GM18526 (cell line): Measurements from ENCODE around the gene CARS1.

Experiments
- POLR2A ChIP-seq: IDR thresholded peaks from 3 replicates; pipeline ENCODE4 v1.6.1; 2011; ENCODE audit not compliant: insufficient read length; ENCODE audit errors: extremely low read depth

Gene CARS1

GRCh38 chr11:3030289-3031070, 26.7 kb downstream of the CARS1 start:
- no peak for TF ChIP-seq POLR2A

- TF ChIP-seq POLR2A: no peak
Observed at GRCh38 chr11:3028813-3029212, 28.4 kb downstream of the CARS1 start.

GRCh38 chr11:3026803-3027202, 30.4 kb downstream of the CARS1 start:
- no peak for TF ChIP-seq POLR2A

DNA sequence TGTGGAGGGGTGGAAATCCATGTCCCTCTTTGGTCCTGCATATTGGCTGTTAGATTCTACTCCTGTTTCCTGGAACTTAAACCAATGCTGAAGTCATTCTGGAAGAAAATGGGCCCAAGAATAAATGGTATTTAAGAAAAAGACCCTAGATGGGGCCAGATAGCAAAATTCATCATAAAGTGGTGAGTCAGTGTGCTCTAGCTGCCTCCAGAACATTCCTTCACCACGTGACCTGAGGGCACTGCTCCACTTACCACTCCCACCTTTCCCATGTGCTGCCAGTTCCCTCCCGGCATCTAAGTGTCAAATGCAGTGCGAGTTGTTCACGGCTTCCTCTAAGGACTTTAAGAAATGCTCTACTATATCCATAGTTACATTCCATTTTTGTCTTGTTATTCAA, 34.2 kb downstream of the CARS1 start:
- TF ChIP-seq POLR2A: no peak

GRCh38 chr11:3022300-3022967, 34.8 kb downstream of the CARS1 start:
- no peak for TF ChIP-seq POLR2A

- TF ChIP-seq POLR2A: no peak
Observed at GRCh38 chr11:3021125-3021524, 36.1 kb downstream of the CARS1 start.

- TF ChIP-seq POLR2A: no peak
Observed at GRCh38 chr11:3020011-3020410, 37.2 kb downstream of the CARS1 start.

- no peak for TF ChIP-seq POLR2A
Observed at GRCh38 chr11:3018596-3018995, 38.6 kb downstream of the CARS1 start.

DNA sequence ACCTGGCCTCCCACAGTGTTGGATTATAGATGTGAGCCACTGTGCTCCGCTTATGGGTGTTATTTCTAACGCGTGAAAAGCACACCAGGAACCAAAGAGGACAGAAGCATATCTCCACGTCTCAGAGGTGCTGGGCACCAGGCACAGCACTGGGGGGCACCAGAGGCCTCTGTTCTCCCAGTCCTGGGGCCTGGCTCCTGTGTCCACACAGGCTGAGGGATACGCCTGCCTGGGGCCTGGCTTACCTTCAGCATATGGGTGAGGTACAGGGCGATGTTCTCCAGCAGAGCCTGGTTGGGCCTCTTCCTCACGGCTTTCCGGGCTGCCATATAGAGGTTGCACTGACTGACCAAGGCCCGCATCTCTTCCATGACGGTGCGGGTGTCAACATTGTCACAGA, 40.4 kb downstream of the CARS1 start:
- no peak for TF ChIP-seq POLR2A

GRCh38 chr11:3015796-3016195, 41.4 kb downstream of the CARS1 start:
- no peak for TF ChIP-seq POLR2A

- TF ChIP-seq POLR2A: no peak
Observed at GRCh38 chr11:3014943-3015342, 42.3 kb downstream of the CARS1 start.

DNA sequence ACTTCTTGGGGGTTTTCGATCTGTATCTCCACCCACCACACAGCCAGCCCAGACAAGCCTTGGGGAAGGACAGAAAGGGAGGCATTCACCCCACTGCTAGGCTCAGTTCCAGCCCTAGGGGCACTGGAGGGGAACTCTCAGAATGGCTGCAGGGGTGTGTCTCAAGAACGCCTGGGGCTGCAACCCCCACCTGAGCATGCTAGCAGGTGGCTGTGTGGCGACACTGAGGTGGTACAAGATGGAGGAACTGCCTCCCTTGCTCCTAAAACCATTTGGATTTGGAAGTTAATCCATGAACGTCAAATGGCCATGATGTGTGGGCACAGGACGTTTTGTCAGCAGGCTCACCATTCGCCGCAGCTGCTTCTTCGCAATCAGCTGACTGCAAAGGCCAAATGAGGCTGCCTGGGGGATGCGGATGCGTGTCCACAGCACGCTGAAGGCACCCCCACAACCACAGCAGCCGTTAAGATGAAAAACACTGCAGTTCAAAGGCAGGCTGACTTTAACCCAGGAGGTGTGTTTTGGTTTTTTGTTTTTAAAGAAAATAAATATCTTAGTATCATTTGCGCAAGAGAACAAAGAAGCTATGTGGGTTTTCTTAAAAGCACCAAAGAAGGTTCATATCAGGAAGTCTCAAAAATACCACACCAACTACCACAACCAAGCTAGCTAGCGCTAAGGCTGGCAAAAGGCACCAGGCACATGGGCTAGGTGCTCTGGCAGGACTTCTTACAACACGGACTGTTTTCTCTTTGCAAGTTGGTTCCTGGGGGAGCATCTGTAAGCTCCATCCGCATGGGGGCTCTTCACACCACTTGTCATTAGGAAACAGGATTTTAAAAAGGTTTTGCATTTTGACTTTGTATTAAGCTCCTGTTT, 42.9 kb downstream of the CARS1 start:
- TF ChIP-seq POLR2A: no peak

DNA sequence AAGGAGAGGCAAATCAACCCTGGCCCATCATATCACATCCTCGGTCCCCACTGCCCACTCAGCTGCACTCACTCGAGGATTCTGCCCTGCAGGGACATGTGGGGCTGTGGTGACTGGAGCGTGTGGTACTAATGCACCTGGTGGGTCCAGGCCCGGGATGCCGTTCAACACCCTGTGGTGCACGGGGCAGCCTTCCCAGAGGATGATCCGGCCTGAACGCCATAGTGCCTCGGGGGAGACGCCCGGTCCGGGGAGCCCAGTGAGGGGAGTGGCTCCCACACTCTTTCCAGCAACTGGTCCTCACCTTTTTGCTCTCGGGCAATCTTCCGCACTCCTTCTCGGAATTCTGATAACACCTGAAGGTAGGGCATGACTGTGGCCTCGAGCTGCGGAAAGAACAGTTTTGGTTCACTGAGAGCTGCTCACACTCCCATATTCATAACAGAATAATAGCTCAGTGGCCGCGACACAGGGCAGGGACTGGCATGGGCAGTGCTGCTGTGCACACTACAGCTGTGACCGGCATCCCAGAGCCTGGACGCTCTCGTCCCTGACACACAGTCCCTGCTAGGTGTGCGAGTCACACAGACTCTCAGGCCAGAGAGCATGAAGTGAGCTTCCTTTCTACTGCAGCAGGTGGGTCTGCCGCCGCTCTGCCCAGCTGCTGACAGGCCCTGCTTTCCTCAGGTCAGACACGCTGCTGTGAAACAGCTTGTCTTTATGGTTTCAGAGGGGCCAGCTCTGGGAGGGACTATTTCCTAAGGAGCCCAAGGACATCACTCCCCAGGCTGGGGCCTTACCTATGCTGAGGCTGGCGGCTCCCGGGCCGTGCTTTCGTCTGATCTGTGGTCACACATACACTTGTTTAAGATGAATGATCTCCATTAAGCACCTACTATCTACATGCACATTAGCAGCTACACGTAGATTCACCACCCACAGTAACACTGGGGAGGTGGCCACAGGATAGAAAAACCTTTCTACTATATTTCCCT, 45.0 kb downstream of the CARS1 start:
- TF ChIP-seq POLR2A: no peak

DNA sequence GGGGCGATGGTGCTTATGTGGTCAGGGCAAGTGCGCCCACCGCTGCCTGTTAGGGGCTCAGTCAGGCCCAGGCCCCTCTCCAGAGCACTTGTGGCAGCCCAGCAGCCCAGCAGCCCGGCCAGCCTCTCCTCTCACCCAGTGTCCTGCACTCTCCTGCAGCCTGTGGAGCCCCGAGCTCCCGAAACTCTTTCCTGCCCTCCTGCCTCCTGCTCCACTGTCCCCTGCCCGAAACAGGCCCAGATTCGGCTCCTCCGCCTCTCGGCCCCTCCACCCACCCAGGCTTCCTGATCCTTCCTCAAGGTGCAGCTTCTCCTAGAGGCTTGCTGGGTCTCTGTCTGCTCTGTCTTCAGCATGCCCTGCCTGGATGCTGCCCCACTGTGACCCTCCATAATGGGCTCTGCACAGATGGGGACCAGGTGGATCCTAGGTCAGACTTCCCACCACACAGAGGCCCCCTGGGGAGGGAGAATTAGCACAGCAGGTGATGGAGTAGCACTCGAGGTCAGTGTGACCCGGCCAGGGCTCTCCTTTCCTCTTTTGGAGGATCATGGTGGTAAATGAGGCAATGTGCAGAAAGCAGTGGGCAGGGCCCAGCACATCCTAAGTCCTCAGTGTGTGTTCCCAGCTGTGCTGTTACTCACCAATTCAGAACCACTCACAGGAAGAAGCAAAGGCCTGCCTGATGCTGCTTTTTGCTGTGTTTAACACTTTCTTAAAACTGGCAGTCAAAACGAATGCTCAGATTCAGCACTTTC, 46.5 kb downstream of the CARS1 start:
- no peak for TF ChIP-seq POLR2A
